ENCODE results near the gene TBC1D23. TPM values are rescaled to one million over a fixed set of nuclear protein-coding genes. Genes with fewer than 3 reads are reported as not detected.

The TBC1D23 gene
- total RNA-seq, 2 donors from 2014 or later: 18.3 to 23.6 TPM

- Histone ChIP-seq H3K4me1 (replicated peaks) (peaks cover 6% of the 10 kb centered on the region), H3K27me3 (replicated peaks; ENCODE audit: insufficient read depth) (no peaks in the 10 kb centered on the region), H3K4me3 (no peak overlapping the region), H3K27ac (no peak overlapping the region), H3K9me3 (no peaks in the 10 kb centered on the region), H3K36me3 (no peaks in the 10 kb centered on the region)
- DNase-seq (ENCODE audit: low spot score): no peak
- intact Hi-C loops (cut with DNase I): no loop called here
- TF ChIP-seq, protein P1, sequence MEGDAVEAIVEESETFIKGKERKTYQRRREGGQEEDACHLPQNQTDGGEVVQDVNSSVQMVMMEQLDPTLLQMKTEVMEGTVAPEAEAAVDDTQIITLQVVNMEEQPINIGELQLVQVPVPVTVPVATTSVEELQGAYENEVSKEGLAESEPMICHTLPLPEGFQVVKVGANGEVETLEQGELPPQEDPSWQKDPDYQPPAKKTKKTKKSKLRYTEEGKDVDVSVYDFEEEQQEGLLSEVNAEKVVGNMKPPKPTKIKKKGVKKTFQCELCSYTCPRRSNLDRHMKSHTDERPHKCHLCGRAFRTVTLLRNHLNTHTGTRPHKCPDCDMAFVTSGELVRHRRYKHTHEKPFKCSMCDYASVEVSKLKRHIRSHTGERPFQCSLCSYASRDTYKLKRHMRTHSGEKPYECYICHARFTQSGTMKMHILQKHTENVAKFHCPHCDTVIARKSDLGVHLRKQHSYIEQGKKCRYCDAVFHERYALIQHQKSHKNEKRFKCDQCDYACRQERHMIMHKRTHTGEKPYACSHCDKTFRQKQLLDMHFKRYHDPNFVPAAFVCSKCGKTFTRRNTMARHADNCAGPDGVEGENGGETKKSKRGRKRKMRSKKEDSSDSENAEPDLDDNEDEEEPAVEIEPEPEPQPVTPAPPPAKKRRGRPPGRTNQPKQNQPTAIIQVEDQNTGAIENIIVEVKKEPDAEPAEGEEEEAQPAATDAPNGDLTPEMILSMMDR (IDR thresholded peaks at IDR 0.05): no peak
- TF ChIP-seq POLR2AphosphoS5 (IDR thresholded peaks at IDR 0.05) (no peak), POLR2A (IDR thresholded peaks at IDR 0.05) (no peak)
- 76% methylated on average over 1 of the region's 1 CpG for WGBS
Observed at GRCh38 chr3:100265016-100265415, 4.2 kb downstream of the TBC1D23 start.

- Histone ChIP-seq H3K36me3 (no peaks in the 10 kb centered on the region), H3K4me1 (replicated peaks) (peaks cover 5% of the 10 kb centered on the region), H3K27me3 (replicated peaks; ENCODE audit: insufficient read depth) (no peaks in the 10 kb centered on the region), H3K4me3 (no peak overlapping the region), H3K9me3 (no peaks in the 10 kb centered on the region), H3K27ac (no peak overlapping the region)
- WGBS: 90% methylated on average over 1 of the region's 1 CpG
- no peak for DNase-seq (ENCODE audit: low spot score)
- TF ChIP-seq, protein P1 (IDR thresholded peaks at IDR 0.05): no peak
- TF ChIP-seq POLR2A (IDR thresholded peaks at IDR 0.05) (no peak), POLR2AphosphoS5 (IDR thresholded peaks at IDR 0.05) (no peak)
- intact Hi-C loops (cut with DNase I): no loop called here
Observed at GRCh38 chr3:100266531-100266930, 5.7 kb downstream of the TBC1D23 start.

DNA sequence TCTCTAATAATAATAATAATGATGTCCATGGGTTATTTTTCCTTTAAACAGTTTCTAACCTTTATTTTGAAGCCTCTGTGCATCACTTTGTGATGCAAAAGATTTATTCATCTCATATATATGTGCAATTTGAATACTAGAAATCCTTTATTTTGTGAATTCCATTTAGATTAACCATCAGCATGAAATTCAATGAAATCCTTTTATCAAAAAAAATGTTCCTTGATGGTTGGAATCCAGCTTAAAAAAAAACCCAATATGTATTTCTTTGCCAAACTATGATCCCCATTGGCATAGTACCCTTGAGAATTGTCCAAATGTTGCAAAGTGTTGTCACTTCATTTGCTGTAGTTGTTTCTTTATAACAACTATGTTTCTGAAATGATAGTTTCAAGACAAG, 7.4 kb downstream of the TBC1D23 start:
- Histone ChIP-seq H3K27me3 (replicated peaks; ENCODE audit: insufficient read depth) (no peaks in the 10 kb centered on the region), H3K4me3 (no peak overlapping the region), H3K36me3 (no peaks in the 10 kb centered on the region), H3K4me1 (replicated peaks) (no peaks in the 10 kb centered on the region), H3K9me3 (no peaks in the 10 kb centered on the region), H3K27ac (no peak overlapping the region)
- TF ChIP-seq POLR2AphosphoS5 (IDR thresholded peaks at IDR 0.05) (no peak), POLR2A (IDR thresholded peaks at IDR 0.05) (no peak)
- TF ChIP-seq, protein P1 (IDR thresholded peaks at IDR 0.05): no peak
- no peak for DNase-seq (ENCODE audit: low spot score)
- intact Hi-C loops (cut with DNase I): no loop called here

DNA sequence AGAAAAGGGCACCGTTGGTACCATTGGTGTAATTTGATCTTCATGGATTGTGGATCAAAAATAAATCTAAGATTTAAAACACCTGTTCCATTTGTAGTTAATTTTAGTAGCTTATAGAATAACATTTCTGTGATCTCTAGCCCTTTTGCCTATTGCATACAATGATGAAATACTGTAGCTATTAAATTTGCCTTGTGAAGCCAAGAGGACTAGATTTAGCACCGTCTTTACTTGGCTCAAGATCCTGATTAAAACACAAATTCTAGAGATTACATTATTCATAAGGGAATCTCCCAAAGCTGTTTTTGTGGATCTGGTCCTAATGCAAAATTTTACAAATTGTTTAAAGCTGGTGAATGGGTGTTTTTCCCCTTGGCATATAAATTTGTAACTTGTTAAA, 8.2 kb downstream of the TBC1D23 start:
- no peaks in the 10 kb centered on the region for H3K4me1 ChIP-seq (replicated peaks)
- TF ChIP-seq, protein P1 (IDR thresholded peaks at IDR 0.05): no peak
- no peak for TF ChIP-seq POLR2AphosphoS5 (IDR thresholded peaks at IDR 0.05)
- TF ChIP-seq POLR2A (IDR thresholded peaks at IDR 0.05): no peak
- WGBS: 20% methylated on average over 2 of the region's 2 CpGs

DNA sequence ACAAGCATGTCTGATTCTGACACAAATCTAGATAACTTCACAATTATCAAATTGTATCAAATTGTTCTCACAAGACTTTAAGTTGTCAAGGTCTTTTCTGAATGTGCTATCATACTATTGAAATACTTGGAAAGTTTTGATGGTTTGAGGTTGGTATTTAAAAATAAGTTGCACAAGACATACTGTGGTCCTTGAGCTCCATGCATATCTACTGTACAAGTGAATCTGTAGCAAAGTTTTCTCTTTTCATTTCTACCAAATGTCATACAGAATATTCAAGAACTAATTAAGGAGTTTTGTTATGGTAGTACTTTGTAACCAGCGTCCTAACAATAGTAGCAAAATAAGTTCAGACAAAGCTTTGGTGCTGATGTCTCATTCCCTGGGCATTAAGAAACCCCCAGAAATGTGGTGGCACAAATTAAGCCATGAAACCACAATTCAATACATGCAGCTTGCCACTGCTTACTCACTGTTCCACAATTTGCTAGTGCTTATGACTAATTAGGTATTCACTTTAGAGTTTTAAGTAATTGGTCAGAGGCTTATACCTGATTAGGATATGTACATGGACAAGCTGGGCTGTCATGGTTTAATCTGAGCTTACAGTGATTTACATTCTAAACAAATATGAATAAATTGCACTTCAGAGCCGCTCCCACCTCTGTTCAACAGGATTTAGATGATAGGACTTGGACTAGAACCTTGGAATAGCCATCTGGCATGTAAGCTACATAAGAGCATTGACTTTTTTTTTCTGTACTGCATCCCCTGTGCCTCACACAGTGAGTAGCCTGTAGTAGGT, 8.8 kb downstream of the TBC1D23 start:
- Histone ChIP-seq H3K4me1 (replicated peaks) (no peaks in the 10 kb centered on the region), H3K27ac (no peak overlapping the region)
- 81% methylated on average over 2 of the region's 2 CpGs for WGBS

More for the DNA sequence above, 8.2 kb downstream of the TBC1D23 start:
- Histone ChIP-seq H3K27me3 (replicated peaks; ENCODE audit: insufficient read depth) (no peaks in the 10 kb centered on the region), H3K9me3 (no peaks in the 10 kb centered on the region), H3K4me3 (no peak overlapping the region), H3K36me3 (no peaks in the 10 kb centered on the region), H3K27ac (no peak overlapping the region)
- intact Hi-C loops (cut with DNase I): no loop called here
- no peak for DNase-seq (ENCODE audit: low spot score)

More for the DNA sequence above, 8.8 kb downstream of the TBC1D23 start:
- intact Hi-C loops (cut with DNase I): no loop called here
- Histone ChIP-seq H3K27me3 (replicated peaks; ENCODE audit: insufficient read depth) (no peaks in the 10 kb centered on the region), H3K9me3 (no peaks in the 10 kb centered on the region), H3K36me3 (no peaks in the 10 kb centered on the region), H3K4me3 (no peak overlapping the region)
- TF ChIP-seq, protein P1 (IDR thresholded peaks at IDR 0.05): no peak
- TF ChIP-seq POLR2AphosphoS5 (IDR thresholded peaks at IDR 0.05): no peak
- DNase-seq (ENCODE audit: low spot score): no peak
